ENCODE measurements around the gene ZNF883.
"Not testable (repeated sequence)": the region's sequence is repeated elsewhere in the genome, so short reads cannot be mapped to it uniquely, and the experiment has no call there.

- not testable (repeated sequence) for TF ChIP-seq CTCF (IDR thresholded peaks at IDR 0.05 in 8 of 11, conservative IDR thresholded peaks at IDR 0.05 in 3 of 11); POLR2A (IDR thresholded peaks at IDR 0.05); POLR2AphosphoS5 (IDR thresholded peaks at IDR 0.05)
These were observed 49.3 kb upstream of the ZNF883 start for GRCh38 chr9:113061072-113061850.
